ENCODE data around the gene UNC5B.

Gene UNC5B

DNA sequence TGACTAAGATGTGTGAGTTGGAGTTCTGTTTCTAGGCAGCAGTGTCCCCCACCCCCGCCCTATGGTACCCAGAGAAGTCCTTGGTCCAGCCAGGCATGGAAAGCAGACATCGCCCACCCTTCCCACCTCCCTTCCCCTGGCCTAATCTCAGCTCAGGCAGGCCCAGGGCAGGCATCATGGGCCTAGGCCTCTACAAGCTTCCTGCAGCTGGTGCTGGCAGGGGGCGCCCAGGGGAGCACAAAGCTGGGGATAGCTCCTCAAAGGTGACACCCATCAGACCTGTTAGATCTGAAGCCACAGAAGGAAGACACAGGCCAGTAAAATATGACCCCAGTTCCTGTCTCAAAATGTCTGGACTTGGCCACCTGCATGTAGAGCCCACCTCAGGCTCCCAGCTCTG, 18.9 kb upstream of the UNC5B start:
- DNase-seq (ENCODE audit: low read depth), result no peak
- TF ChIP-seq, protein P1, sequence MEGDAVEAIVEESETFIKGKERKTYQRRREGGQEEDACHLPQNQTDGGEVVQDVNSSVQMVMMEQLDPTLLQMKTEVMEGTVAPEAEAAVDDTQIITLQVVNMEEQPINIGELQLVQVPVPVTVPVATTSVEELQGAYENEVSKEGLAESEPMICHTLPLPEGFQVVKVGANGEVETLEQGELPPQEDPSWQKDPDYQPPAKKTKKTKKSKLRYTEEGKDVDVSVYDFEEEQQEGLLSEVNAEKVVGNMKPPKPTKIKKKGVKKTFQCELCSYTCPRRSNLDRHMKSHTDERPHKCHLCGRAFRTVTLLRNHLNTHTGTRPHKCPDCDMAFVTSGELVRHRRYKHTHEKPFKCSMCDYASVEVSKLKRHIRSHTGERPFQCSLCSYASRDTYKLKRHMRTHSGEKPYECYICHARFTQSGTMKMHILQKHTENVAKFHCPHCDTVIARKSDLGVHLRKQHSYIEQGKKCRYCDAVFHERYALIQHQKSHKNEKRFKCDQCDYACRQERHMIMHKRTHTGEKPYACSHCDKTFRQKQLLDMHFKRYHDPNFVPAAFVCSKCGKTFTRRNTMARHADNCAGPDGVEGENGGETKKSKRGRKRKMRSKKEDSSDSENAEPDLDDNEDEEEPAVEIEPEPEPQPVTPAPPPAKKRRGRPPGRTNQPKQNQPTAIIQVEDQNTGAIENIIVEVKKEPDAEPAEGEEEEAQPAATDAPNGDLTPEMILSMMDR (IDR thresholded peaks at IDR 0.05; ENCODE audit: insufficient read depth, low read depth, low read length, missing control alignments), result no peak
- H3K4me3 ChIP-seq (ENCODE audit: low read length), result no peak overlapping the region

DNA sequence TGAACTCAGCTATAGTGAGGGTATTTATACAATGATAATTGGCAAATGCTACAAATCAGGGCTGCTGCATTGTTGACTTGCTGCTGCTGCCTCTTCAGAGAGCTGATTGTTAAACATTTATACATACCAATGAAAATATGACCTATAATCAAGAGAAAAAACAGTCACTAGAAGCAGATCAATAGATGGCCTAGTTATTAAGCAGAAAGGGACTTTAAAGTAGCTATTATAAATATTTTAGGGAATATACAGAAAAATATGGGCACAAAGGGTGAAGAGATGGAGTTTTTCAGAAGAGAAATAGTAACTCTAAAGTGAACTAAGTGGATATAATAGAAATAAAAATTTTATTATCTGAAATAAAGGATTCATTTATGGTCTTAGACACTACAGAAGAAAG, 14.4 kb upstream of the UNC5B start:
- no peak for DNase-seq (ENCODE audit: low read depth)
- H3K4me3 ChIP-seq (ENCODE audit: low read length), result no peak overlapping the region
- TF ChIP-seq, protein P1 (IDR thresholded peaks at IDR 0.05; ENCODE audit: insufficient read depth, low read depth, low read length, missing control alignments), result no peak

DNA sequence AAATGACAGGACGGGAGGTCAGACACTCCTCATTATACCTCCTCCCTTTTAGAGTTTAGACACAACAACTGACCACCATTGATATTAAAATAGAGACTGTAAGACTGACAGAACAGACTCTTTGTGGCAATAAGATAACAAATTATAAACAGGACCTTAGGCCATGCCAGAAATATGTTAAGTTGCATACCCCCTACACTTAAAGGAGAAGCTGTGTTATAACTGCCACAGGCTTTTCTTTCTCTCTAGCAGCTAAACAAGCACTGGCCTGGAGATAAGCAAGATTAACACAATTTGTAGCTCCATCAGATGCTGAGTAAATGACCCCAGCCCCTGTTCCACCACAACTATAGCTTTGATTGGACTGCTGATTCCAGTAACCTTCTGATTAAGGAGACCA, 10.5 kb upstream of the UNC5B start:
- no peak for DNase-seq (ENCODE audit: low read depth)
- no peak overlapping the region for H3K4me3 ChIP-seq (ENCODE audit: low read length)
- TF ChIP-seq, protein P1 (IDR thresholded peaks at IDR 0.05; ENCODE audit: insufficient read depth, low read depth, low read length, missing control alignments), result no peak

DNA sequence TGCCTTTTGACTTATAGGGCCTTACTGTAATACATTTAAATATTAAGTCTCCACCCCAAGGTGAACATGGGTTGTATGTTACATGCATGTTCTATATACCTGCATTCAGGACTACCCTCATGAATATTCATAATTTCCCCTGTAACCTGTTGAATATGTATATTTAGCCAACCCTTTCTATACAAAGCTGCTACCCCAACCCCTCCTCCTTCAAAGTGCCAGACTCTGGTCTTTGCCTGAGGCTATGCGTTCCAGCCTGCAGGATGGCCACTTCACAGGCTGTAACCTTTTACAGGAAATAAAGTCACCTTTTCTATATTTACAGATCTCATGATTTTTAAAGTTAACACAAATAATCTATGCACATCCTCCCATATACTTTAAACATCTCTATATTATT, 10.1 kb upstream of the UNC5B start:
- TF ChIP-seq, protein P1 (IDR thresholded peaks at IDR 0.05; ENCODE audit: insufficient read depth, low read depth, low read length, missing control alignments), result no peak
- DNase-seq (ENCODE audit: low read depth), result no peak
- no peak overlapping the region for H3K4me3 ChIP-seq (ENCODE audit: low read length)

DNA sequence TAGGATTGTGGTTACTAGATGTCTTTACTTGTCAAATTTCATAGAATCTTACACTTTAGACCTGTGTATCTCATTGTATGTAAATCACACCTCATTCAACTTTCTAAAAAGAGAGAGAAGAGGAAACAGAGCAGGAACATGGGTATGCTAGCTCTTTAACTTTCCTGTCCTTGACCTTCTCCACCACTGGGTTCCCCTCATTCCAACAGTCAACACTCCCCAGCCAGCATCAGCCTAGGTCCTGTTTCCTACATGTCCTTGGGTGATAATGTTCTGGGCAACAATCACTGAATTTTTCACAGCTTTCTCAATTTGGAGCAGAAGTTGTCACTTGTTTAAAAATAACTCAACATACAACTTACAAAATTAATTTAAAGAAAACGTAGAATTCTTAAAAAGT, 9.2 kb upstream of the UNC5B start:
- TF ChIP-seq, protein P1 (IDR thresholded peaks at IDR 0.05; ENCODE audit: insufficient read depth, low read depth, low read length, missing control alignments), result no peak
- DNase-seq (ENCODE audit: low read depth), result no peak
- no peak overlapping the region for H3K4me3 ChIP-seq (ENCODE audit: low read length)

DNA sequence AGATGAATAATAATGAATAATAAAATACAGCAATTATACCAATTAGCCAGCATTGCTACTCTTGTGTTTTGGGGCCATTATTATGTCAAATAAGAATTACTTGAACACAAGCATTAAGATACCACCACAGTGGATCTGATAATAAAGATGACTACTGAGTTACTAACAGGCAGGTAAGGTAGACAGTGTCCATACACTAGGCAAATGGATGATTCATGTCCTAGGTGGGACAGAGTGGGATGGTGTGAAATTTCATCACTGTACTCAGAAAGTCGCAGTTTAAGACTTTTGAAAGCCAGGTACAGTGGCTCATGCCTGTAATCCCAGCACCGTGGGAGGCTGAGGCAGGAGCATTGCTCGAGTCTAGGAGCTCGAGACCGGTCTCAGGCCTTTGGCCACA, 8.7 kb upstream of the UNC5B start:
- peak; percentile 44 for DNase-seq (ENCODE audit: low read depth)
- TF ChIP-seq, protein P1 (IDR thresholded peaks at IDR 0.05; ENCODE audit: insufficient read depth, low read depth, low read length, missing control alignments), result no peak
- no peak overlapping the region for H3K4me3 ChIP-seq (ENCODE audit: low read length)

DNA sequence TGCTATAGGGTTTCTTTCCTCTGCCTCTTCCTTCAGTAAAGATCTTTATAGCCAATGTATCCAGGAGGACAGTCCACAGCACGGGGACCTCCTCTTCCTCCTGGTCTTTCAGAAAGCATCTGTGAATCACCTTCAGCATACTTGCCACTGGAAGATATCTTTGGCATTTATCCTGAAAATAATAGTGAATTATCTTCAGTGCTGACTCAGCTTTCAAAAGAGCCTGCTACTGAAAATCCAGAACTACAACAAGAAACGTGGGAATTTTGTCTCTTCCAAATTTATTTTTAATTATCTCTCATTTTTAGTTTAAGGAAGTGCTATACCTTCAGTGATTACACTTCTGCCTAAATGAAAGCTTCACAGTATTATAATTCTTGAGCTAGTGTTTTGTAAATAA, 7.6 kb upstream of the UNC5B start:
- TF ChIP-seq, protein P1 (IDR thresholded peaks at IDR 0.05; ENCODE audit: insufficient read depth, low read depth, low read length, missing control alignments), result no peak
- no peak for DNase-seq (ENCODE audit: low read depth)
- no peak overlapping the region for H3K4me3 ChIP-seq (ENCODE audit: low read length)
